ENCODE results near the gene COA4. TPM values are rescaled to one million over a fixed set of nuclear protein-coding genes. Genes with fewer than 3 reads are reported as not detected.

Gene COA4
- total RNA-seq, 1 donor from 2014 or later, result 39.7 TPM

DNA sequence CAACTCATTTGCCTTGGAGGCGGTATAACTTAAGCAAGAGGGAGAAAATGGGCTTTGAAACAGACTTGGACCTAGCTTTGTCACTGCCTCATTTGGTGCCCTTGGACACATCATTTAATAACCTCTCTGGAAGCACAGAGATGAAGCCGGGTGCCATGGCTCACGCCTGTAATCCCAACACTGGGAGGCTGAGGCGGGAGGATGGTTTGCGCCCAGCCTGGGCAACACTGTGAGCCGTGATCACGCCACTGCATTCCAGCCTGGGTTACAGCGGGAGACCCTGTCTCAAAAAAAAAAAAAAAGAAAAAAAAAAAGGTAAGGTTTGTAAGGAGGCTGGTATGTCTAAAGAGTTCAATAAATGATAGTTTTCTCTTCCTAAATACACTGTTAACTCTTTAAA is 806 bp downstream of the COA4 start:
- Mint-ChIP-seq H3K27ac (ENCODE audit: unreplicated experiment) (peak overlapping the region; percentile 94), H3K36me3 (ENCODE audit: unreplicated experiment) (peaks cover 6% of the 10 kb centered on the region), H3K4me1 (ENCODE audit: low read depth, unreplicated experiment) (peaks cover 15% of the 10 kb centered on the region), H3K4me3 (ENCODE audit: unreplicated experiment) (peak overlapping the region; percentile 99), H3K27me3 (ENCODE audit: unreplicated experiment) (peaks cover 6% of the 10 kb centered on the region), H3K9me3 (ENCODE audit: unreplicated experiment) (peaks cover 10% of the 10 kb centered on the region)
- TF ChIP-seq, protein P1, sequence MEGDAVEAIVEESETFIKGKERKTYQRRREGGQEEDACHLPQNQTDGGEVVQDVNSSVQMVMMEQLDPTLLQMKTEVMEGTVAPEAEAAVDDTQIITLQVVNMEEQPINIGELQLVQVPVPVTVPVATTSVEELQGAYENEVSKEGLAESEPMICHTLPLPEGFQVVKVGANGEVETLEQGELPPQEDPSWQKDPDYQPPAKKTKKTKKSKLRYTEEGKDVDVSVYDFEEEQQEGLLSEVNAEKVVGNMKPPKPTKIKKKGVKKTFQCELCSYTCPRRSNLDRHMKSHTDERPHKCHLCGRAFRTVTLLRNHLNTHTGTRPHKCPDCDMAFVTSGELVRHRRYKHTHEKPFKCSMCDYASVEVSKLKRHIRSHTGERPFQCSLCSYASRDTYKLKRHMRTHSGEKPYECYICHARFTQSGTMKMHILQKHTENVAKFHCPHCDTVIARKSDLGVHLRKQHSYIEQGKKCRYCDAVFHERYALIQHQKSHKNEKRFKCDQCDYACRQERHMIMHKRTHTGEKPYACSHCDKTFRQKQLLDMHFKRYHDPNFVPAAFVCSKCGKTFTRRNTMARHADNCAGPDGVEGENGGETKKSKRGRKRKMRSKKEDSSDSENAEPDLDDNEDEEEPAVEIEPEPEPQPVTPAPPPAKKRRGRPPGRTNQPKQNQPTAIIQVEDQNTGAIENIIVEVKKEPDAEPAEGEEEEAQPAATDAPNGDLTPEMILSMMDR (IDR thresholded peaks at IDR 0.05; ENCODE audit: partially characterized antibody, unreplicated experiment), result no peak
- peak; percentile 22 for DNase-seq

DNA sequence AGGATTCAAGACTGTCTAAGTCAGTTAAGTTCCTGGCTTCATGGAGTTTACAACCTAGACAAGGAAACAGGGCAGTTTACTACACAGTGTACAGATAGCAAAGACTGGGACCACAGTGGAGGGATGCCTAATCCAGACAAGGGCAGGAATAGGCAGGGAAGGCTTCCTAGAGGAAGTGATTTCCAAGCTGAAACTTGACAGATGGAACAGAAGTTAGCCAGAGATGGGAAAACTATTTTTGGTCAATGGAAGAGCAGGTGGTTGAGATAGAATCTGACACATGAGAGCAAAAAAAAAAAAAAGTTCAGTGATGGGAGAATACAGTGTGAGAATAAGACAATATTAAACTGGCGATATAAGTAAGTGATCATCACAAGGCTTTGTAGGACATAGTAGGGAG is 1.3 kb downstream of the COA4 start:
- H3K36me3 Mint-ChIP-seq (ENCODE audit: unreplicated experiment), result peaks cover 6% of the 10 kb centered on the region
- H3K4me1 Mint-ChIP-seq (ENCODE audit: low read depth, unreplicated experiment), result peaks cover 15% of the 10 kb centered on the region
- peak overlapping the region; percentile 99 for H3K4me3 Mint-ChIP-seq (ENCODE audit: unreplicated experiment)
- H3K27me3 Mint-ChIP-seq (ENCODE audit: unreplicated experiment), result peaks cover 6% of the 10 kb centered on the region
- no peak for DNase-seq
- peak overlapping the region; percentile 94 for H3K27ac Mint-ChIP-seq (ENCODE audit: unreplicated experiment)
- TF ChIP-seq, protein P1 (IDR thresholded peaks at IDR 0.05; ENCODE audit: partially characterized antibody, unreplicated experiment), result no peak
- H3K9me3 Mint-ChIP-seq (ENCODE audit: unreplicated experiment), result peaks cover 10% of the 10 kb centered on the region

DNA sequence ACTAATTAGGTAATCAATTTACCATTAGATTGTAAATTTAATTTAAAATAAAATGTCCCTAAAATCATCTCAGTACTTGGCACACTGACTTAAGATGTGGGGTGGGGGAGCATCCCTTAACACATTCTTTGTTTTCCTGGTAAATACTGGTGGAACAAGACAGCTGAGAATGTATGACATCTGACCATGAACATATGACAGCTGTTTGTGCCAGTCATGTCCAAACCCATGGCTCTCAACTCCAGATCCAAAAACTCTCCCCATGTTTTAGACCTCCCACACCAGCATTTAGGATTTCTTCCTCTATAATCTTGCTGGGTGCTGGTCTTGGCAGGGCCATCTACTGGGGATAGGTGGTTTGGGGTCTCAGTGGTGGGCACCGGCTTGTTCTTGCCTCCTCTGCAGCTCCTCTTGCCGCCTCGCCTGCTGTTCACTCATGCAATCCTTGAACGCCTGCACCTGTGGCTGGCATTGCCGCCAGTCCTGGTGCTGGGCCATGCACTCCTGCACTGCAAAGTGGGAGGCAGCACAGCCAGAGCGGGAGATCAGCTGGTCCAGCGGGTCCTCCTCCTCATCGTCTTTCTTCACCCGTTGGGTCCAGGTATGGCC is 3.8 kb downstream of the COA4 start:
- TF ChIP-seq, protein P1 (IDR thresholded peaks at IDR 0.05; ENCODE audit: partially characterized antibody, unreplicated experiment), result no peak
- Mint-ChIP-seq H3K9me3 (ENCODE audit: unreplicated experiment) (peaks cover 10% of the 10 kb centered on the region), H3K4me3 (ENCODE audit: unreplicated experiment) (peak overlapping the region; percentile 55), H3K27me3 (ENCODE audit: unreplicated experiment) (peaks cover 9% of the 10 kb centered on the region), H3K36me3 (ENCODE audit: unreplicated experiment) (peaks cover 6% of the 10 kb centered on the region), H3K4me1 (ENCODE audit: low read depth, unreplicated experiment) (peaks cover 15% of the 10 kb centered on the region), H3K27ac (ENCODE audit: unreplicated experiment) (peak overlapping the region; percentile 90)
- peak; percentile 18 for DNase-seq

DNA sequence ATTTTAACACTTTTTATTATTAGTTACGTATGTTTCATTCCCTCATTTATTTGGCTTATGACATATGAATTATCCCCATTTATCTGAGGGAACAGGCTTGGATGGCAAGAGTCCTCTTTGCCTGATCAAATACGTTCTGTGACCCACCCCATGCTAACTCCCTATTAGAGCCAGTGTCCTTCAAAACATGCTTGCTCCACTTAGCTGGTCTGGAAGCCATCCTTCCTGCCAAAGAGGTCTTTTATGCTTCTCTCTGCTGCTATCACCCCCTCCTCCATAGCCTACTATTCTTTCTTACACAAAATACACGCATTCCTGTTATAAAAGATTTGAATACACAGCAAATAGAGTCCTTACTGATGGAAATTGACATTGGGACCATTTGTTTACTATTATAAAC is 6.4 kb downstream of the COA4 start:
- Mint-ChIP-seq H3K9me3 (ENCODE audit: unreplicated experiment) (peaks cover 4% of the 10 kb centered on the region), H3K27me3 (ENCODE audit: unreplicated experiment) (peaks cover 3% of the 10 kb centered on the region), H3K27ac (ENCODE audit: unreplicated experiment) (no peak overlapping the region), H3K4me1 (ENCODE audit: low read depth, unreplicated experiment) (peaks cover 11% of the 10 kb centered on the region), H3K36me3 (ENCODE audit: unreplicated experiment) (peaks cover 6% of the 10 kb centered on the region), H3K4me3 (ENCODE audit: unreplicated experiment) (no peak overlapping the region)
- no peak for DNase-seq
- TF ChIP-seq, protein P1 (IDR thresholded peaks at IDR 0.05; ENCODE audit: partially characterized antibody, unreplicated experiment), result no peak

GRCh38 chr11:73869332-73869949 is 7.2 kb downstream of the COA4 start:
- Mint-ChIP-seq H3K9me3 (ENCODE audit: unreplicated experiment) (peaks cover 4% of the 10 kb centered on the region), H3K36me3 (ENCODE audit: unreplicated experiment) (peaks cover 8% of the 10 kb centered on the region), H3K4me3 (ENCODE audit: unreplicated experiment) (no peak overlapping the region), H3K4me1 (ENCODE audit: low read depth, unreplicated experiment) (peaks cover 9% of the 10 kb centered on the region), H3K27me3 (ENCODE audit: unreplicated experiment) (peaks cover 3% of the 10 kb centered on the region), H3K27ac (ENCODE audit: unreplicated experiment) (no peak overlapping the region)
- no peak for DNase-seq
- TF ChIP-seq, protein P1 (IDR thresholded peaks at IDR 0.05; ENCODE audit: partially characterized antibody, unreplicated experiment), result no peak
